Measurements from ENCODE around the gene WWOX. TPM values are rescaled to one million over a fixed set of nuclear protein-coding genes. Genes with fewer than 3 reads are reported as not detected.

WWOX gene
- total RNA-seq, 1 experiment from 2014 or later = 35.6 TPM

DNA sequence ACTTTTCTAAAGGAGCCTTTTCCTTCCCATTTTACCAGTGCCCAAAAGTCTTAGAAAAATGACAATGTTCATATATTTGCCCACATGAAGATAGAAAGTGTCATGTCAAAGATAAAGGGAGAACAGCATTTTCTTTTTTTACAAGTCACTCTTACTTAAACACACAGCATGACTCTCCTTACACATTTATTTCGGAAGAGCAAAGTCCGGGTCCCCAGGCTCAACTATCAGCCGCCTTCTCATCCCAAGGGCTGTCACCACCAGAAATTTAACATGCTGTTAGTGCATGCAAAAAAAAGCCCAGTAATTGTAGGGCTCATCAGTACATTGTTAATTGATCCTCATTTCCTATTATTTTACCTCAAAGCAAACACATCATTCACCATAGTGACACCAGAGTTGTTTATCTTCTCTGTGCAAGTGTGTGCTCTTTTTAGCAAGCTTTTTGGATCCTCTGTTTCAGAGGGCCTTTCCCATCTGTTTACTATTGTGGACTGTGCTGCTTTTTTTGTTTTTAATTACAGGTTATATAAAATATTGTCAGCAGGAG is 560.3 kb downstream of the WWOX start:
- H3F3A ChIP-seq (ENCODE audit: insufficient read depth, low read depth) = no peaks in the 10 kb centered on the region
- no peaks in the 10 kb centered on the region for H3K36me3 ChIP-seq (ENCODE audit: low read depth)
- no peaks in the 10 kb centered on the region for H3K4me1 ChIP-seq (replicated peaks; ENCODE audit: insufficient read depth)
- POLR2A ChIA-PET (ENCODE audit: unreplicated experiment) = no interaction called here
- H3K79me2 ChIP-seq (ENCODE audit: low read depth) = no peaks in the 10 kb centered on the region
- no peak overlapping the region for H3K4me2 ChIP-seq
- no peaks in the 10 kb centered on the region for H4K20me1 ChIP-seq (ENCODE audit: insufficient read depth)
- no TSS peak for BruUV-seq (replicated peaks)
- H2AFZ ChIP-seq = no peak overlapping the region
- H3K9me3 ChIP-seq (ENCODE audit: insufficient read depth, low read depth) = no peaks in the 10 kb centered on the region
- DNase-seq = no peak
- H3K9me2 ChIP-seq (ENCODE audit: insufficient read depth) = no peaks in the 10 kb centered on the region
- TF ChIP-seq, protein P1, sequence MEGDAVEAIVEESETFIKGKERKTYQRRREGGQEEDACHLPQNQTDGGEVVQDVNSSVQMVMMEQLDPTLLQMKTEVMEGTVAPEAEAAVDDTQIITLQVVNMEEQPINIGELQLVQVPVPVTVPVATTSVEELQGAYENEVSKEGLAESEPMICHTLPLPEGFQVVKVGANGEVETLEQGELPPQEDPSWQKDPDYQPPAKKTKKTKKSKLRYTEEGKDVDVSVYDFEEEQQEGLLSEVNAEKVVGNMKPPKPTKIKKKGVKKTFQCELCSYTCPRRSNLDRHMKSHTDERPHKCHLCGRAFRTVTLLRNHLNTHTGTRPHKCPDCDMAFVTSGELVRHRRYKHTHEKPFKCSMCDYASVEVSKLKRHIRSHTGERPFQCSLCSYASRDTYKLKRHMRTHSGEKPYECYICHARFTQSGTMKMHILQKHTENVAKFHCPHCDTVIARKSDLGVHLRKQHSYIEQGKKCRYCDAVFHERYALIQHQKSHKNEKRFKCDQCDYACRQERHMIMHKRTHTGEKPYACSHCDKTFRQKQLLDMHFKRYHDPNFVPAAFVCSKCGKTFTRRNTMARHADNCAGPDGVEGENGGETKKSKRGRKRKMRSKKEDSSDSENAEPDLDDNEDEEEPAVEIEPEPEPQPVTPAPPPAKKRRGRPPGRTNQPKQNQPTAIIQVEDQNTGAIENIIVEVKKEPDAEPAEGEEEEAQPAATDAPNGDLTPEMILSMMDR (conservative IDR thresholded peaks at IDR 0.05) = no peak
- no peak for TF ChIP-seq EZH2 (IDR thresholded peaks at IDR 0.05; ENCODE audit: low read depth)
- no peak overlapping the region for H3K27ac ChIP-seq
- H3K27me3 ChIP-seq (ENCODE audit: insufficient read depth, low read depth) = no peaks in the 10 kb centered on the region
- H3K4me3 ChIP-seq = no peak overlapping the region
- CTCF ChIA-PET = no interaction called here
- intact Hi-C loops (cut with micrococcal nuclease; ENCODE audit: unreplicated experiment) = no loop called here

DNA sequence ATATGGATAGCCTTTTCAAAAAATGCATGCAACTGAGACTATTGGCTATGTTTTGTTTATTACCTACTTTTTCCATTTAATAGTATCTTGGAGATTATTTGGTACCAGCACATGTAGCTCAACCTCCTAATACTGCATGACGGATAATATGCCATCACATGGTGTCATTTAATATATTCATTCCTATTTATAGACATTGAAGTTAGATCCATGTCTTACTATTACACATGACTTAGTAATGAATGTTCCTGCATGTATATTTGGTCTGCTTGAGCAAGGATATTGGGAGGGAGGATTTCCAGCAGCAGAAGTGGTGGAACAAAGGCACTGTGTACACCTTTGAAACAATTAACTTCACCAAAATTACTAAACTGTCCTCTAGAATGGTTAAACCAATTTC is 561.3 kb downstream of the WWOX start:
- H3K27ac ChIP-seq = no peak overlapping the region
- H3K27me3 ChIP-seq (ENCODE audit: insufficient read depth, low read depth) = no peaks in the 10 kb centered on the region
- H3K36me3 ChIP-seq (ENCODE audit: low read depth) = no peaks in the 10 kb centered on the region
- H3K4me3 ChIP-seq = no peak overlapping the region
- no peak overlapping the region for H3K4me2 ChIP-seq
- H3K79me2 ChIP-seq (ENCODE audit: low read depth) = no peaks in the 10 kb centered on the region
- no peaks in the 10 kb centered on the region for H3K9me3 ChIP-seq (ENCODE audit: insufficient read depth, low read depth)
- no peak overlapping the region for H2AFZ ChIP-seq
- no peak for DNase-seq
- no peaks in the 10 kb centered on the region for H3K9me2 ChIP-seq (ENCODE audit: insufficient read depth)
- POLR2A ChIA-PET (ENCODE audit: unreplicated experiment) = no interaction called here
- CTCF ChIA-PET = no interaction called here
- TF ChIP-seq, protein P1 (conservative IDR thresholded peaks at IDR 0.05) = no peak
- TF ChIP-seq EZH2 (IDR thresholded peaks at IDR 0.05; ENCODE audit: low read depth) = no peak
- intact Hi-C loops (cut with micrococcal nuclease; ENCODE audit: unreplicated experiment) = no loop called here
- no TSS peak for BruUV-seq (replicated peaks)
- H3K4me1 ChIP-seq (replicated peaks; ENCODE audit: insufficient read depth) = no peaks in the 10 kb centered on the region
- H4K20me1 ChIP-seq (ENCODE audit: insufficient read depth) = no peaks in the 10 kb centered on the region
- H3F3A ChIP-seq (ENCODE audit: insufficient read depth, low read depth) = no peaks in the 10 kb centered on the region

DNA sequence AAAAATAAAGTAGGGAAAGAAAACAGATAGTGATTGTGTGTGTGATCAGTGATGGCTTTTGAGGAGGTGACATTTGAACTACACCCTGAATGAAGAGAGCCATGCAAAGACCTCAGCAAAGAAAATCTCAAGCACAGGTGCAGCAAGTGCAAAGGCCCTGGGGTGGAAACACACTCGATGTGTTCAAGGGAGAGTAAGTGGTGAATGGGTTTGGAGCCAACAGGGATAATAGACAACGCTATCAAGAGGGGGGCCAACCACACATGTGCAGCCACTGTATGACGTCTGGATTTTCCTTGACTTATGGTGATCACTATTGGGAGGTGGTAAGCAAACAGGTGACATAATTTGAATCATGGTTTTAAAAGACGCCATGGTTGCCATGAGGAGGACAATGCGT is 564.2 kb downstream of the WWOX start:
- ChIA-PET CTCF (no interaction called here), POLR2A (ENCODE audit: unreplicated experiment) (no interaction called here)
- no peak for TF ChIP-seq EZH2 (IDR thresholded peaks at IDR 0.05; ENCODE audit: low read depth)
- intact Hi-C loops (cut with micrococcal nuclease; ENCODE audit: unreplicated experiment) = no loop called here
- H2AFZ ChIP-seq = no peak overlapping the region
- no peaks in the 10 kb centered on the region for H3K27me3 ChIP-seq (ENCODE audit: insufficient read depth, low read depth)
- H3K36me3 ChIP-seq (ENCODE audit: low read depth) = no peaks in the 10 kb centered on the region
- no peaks in the 10 kb centered on the region for H3K9me3 ChIP-seq (ENCODE audit: insufficient read depth, low read depth)
- no peaks in the 10 kb centered on the region for H3K9me2 ChIP-seq (ENCODE audit: insufficient read depth)
- H3K4me1 ChIP-seq (replicated peaks; ENCODE audit: insufficient read depth) = no peaks in the 10 kb centered on the region
- no peaks in the 10 kb centered on the region for H3K79me2 ChIP-seq (ENCODE audit: low read depth)
- no peaks in the 10 kb centered on the region for H3F3A ChIP-seq (ENCODE audit: insufficient read depth, low read depth)
- H3K27ac ChIP-seq = no peak overlapping the region
- H3K4me2 ChIP-seq = no peak overlapping the region
- no peaks in the 10 kb centered on the region for H4K20me1 ChIP-seq (ENCODE audit: insufficient read depth)
- no peak for DNase-seq
- BruUV-seq (replicated peaks) = no TSS peak
- no peak overlapping the region for H3K4me3 ChIP-seq

Measured in PC-9 (cell line).